Cerebellar nuclear complex (tissue), 1 donor: ENCODE data around the gene NUDC.
"Not testable (repeated sequence)": the region's sequence is repeated elsewhere in the genome, so short reads cannot be mapped to it uniquely, and the experiment has no call there.

Source experiments
- DNase-seq, 2 experiments: peaks; one replicate each; lab custom pipeline; 2025; lab: John Stamatoyannopoulos, UW

NUDC gene

DNA sequence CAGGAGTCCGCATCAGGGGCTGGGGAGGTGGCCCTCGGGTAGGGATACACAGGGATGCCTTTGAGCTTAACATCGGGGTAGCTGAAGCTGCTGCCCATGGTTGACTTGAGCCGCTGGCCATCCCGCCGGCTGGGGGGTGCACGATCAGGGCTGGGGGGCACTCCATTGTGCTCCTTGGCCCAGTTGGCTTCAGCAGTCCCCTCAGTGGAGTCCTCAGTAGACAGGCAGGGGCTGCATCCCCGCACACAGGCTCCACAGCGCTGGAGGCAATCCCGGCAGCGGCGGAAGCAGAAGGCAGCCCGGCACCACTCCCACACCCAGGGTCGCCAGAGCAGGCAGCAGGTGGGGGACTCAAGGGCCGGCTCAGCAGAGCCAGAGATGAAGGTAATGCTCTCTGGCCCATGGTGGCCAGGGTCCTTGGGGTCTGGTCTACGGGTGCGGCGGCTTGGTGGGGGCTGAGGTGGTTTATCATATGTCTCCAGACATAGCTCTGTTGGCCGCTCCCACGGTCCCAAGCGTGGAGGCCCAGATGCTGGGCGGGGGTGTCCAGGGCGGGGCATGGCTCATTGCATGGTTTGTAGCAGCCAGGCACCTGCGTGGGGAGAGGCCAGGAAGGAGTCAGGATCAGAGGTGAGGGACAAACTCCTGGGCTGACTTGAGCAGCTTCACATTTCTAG is 30.4 kb downstream of the NUDC start:
- DNase-seq, result no peak

DNA sequence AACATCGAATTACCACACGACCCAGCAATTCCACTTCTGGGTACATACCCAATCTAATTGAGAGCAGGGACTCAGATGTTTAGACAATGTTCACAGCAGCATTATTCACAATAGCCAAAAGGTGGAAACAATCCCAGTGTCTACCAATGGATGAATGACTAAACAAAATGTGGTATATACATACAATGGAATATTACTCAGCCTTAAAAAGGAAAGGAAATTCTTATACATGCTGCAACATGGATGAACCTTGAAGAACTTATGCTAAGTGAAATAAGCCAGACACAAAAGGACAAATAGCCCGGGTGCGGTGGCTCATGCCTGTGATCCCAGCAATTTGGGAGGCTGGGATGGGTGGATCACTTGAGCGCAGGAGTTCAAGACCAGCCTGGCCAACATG is 31.8 kb downstream of the NUDC start:
- no peak for DNase-seq

- DNase-seq, result no peak
Observed at GRCh38 chr1:26956321-26956720, 34.8 kb downstream of the NUDC start.

DNA sequence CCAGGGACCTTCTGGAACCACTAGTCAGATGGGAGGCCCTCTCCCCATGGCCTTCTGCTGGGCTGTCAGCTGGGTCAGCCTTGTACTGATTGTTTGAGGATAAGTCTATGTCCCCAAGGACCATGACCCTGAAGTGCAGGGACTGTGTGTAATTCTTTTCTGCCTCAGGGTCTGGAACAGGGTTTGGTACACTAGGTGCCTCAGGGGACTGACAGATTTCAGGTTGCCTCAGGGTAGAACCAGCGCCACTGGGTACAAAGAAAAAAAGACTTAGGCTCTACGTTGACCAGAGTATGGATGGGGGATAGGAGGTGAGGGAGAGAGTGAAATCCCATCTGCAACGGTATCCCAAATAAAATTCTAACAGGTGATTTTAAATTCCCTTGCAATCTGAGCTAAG is 35.8 kb downstream of the NUDC start:
- no peak for DNase-seq

DNA sequence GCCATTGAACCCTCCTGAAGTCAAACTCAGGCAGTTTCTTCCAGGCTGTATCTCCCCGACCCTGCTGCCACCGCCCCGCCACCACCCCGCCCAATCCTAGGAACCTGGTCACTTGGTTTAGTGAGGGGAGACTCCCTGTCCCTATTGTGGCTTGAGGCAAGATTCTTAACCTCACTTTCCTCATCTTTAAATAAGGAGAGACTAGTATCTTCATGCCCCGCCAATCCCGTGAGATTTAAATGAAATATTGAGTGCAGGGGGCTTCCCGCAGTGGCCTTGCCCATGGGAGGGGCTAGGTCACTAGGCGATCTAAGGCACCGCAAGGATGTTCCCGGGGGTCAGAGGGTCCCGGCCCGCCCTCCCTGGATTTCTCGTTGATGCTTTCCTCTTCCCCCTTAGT is 37.7 kb downstream of the NUDC start:
- DNase-seq, result no peak

- no peak for DNase-seq
Observed at GRCh38 chr1:26959722-26960624, 38.4 kb downstream of the NUDC start, which contains the start of gene KDF1. Gene KDF1, minus strand, starts transcription at chr1:26960468. Its CDS starts 8,088 bp downstream, at chr1:26952380.

DNA sequence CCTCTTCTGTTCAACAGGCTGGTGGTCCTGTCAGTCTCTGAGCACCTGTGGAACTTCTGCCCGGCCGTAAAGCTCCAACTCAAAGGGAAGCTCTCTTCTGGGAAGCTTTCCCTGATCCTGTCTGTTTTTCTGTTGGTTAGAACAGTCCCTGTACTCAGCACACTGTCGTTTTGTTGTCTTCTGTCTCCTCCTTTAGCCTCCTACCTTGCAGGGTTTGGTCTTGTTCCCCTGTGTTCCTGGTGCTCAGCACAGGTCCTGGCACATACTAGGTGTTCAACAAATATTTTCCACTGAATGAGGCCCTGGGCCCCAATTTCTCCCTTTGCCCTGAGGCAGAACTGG is 39.1 kb downstream of the NUDC start:
- no peak for DNase-seq

- no peak for DNase-seq
Observed at GRCh38 chr1:26961826-26962225, 40.3 kb downstream of the NUDC start.

- no peak for DNase-seq
Observed at GRCh38 chr1:26965213-26965612, 43.7 kb downstream of the NUDC start.

DNA sequence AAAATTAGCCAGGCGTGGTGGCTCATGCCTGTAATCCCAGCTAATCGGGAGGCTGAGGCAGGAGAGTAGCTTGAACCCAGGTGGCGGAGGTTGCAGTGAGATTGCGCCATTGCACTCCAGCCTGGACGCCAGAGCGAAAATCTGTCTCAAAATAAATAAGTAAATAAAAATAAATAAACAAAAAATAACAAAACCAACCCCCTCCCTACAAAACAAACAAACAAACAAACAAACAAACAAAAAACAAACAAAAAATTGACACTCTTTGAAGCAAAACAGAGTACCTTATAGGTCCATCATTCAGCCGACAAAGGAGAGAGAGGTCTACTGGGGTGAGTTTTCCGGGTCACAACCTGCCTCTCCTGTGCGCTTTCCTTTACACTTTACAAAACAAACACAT is 44.1 kb downstream of the NUDC start:
- no peak for DNase-seq

DNA sequence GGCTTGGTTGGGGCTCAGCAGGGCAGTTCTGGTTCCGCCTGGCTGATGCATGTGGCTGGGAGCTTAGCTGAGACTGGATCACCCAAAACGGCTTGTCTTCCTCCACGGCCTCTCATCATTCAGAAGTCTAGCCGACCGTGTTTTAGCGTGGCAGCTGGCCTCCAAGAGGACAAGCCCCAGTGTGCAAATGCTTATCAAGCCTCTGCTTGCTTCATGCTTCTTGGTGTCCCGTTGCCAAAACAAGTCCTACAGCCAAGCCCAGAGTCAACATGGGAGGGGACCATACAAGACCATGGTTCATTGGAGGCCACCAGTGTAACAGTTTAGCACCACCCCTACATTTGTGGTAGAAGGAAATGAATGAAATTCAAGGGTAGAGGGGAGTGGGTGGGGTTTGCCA is 49.3 kb downstream of the NUDC start:
- DNase-seq, result no peak

DNA sequence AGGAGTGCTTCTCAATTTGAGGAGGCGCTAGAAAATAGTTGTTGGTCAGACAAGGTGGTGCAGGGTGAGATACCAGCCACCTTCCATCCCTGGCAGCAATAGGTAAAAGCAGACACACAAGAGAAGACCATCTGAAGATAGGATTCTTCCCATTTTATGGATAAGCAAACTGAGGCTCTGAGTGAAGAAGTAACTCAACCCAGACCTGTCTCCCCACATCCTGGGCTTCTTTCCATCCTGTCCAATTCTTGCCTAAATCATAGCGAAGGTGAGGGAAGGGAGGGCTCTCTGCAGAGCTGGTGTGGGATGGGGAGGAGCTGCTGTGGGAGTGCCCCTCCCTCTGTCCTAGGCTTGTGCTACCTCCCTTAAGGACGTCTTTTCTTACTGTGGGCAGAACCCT is 50.0 kb downstream of the NUDC start:
- DNase-seq, result no peak

GRCh38 chr1:26972390-26972789 is 50.8 kb downstream of the NUDC start:
- DNase-seq, result no peak

DNA sequence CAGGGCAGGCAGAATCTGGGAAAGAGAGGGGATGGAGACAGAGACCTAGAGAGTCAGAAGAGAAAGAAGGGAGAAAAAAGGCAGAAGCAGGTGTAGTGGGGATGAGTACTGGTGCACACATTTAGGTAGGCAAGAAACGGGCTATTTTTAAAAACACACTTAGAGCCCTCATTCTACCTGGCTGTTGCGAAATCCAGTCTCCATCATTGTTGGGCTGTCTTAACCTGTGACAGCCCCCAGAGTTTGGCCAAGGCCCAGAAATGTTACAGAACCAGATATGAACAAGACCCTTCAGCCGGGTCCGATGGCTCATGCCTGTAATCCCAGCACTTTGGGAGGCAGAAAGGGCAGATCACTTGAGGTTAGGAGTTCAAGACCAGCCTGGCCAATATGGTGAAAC is 51.3 kb downstream of the NUDC start:
- no peak for DNase-seq

- DNase-seq, result no peak
Observed at GRCh38 chr1:26976621-26977510, 55.3 kb downstream of the NUDC start.

GRCh38 chr1:26978901-26979300 is 57.4 kb downstream of the NUDC start:
- no peak for DNase-seq

DNA sequence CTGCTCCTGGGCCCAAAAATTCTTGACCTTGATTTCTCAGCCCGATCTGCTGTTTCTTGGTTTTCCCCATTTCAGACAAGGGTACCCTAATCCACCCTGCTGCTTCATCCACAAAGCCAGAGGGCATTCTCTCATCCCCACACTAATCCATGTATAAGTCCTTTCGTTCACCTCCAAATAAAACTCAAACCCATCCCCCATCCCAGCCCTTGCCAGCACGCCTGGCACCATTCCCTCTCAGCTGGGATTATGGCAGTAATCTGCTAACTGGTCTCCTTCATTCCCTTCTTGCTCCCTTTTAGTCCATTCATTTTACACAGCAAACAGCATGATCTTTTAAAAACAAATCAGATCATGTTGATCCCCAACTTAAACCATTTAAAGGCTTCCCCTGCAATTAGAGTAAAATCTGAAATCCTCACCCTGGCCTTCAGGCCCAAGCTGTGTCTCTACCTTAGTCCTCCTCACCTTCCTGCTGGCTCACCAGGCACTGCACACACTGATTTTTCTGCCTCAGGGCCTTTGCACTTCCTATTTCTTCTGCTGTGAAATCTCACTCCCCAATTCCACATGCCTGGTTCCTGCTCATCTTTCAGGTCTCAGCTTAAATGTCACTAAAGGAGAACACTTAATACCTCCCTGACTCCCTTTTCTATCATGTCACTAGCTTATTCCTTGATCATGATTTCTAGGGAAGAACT is 59.8 kb downstream of the NUDC start:
- no peak for DNase-seq

DNA sequence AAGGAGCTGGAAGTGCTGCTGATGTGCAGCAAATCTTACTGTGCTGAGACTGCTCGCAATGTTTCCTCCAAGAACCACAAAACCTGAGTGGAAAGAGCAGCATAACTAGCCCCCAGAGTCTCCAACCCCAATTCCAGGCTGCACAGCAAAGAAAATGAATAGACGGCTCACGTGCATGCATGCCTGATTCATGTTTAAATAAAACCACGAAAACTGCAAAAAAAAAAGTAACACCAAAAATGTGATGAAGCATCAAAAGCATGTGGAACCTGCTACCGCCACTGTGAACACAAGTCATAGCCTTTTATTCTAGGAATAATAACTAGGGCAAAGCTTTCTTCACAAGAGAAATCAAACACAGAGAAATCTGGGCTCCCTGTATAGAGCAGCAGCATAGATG is 62.3 kb downstream of the NUDC start:
- DNase-seq, result no peak

DNA sequence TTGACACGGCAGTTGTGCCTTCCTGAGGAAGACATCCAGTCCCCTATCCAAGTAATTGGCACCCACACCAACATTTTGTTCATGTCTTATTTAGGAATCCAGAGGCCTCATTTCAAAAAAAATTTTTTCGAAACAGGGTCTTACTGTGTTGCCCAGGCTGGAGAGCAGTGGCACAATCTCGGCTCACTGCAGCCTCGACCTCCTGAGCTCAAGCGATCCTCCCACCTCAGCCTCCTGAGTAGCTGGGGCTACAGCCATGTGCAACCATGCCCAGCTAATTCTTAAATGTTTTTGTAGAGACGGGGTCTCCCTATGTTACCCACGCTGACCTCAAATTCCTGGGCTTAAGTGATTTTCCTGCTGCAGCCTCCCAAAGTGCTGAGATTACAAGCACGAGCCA is 62.7 kb downstream of the NUDC start:
- DNase-seq, result no peak

DNA sequence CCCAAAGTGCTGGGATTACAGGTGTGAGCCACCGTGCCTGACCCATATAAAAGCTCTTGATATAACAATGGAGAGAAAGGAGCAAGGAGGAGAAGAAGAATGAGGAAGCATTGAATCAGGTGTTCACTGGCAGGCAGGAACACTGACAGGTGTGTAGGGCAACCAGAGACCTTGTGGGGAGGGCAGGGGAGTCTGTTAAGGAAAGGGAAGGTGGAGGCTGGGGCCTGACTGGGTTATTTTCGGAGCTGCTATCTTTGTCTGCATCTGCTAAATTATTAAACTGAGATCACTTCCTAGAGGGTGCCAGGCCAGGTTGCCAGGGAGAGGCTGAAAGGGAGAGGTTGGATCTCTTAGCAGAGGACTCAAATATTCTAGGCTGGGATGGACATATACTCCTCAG is 65.1 kb downstream of the NUDC start:
- DNase-seq, result no peak

DNA sequence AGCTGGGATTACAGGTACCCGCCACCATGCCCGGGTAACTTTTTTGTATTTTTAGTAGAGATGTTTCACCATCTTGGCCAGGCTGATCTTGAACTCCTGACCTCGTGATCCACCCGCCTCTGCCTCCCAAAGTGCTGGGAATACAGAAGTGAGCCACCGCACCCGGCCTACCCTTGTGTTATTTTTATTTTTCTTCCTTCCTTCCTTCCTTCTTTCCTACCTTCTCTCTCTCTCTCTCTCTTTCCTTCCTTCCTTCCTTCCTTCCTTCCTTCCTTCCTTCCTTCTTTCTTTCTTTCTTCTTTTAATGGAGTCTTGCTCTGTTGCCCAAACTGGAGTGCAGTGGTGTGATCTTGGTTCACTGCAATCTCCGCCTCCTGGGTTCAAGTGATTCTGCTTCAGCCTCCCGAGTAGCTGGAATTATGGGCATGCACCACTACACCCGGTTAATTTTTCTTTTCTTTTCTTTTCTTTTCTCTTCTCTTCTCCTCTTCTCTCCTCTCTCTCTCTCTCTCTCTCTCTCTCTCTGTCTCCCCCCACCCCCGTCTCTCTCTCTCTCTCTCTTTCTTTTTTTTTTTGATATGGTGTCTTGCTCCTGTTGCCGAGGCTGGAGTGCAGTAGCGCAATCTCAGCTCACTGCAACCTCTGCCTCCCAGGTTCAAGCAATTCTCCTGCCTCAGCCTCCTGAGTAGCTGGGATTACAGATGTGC is 68.0 kb downstream of the NUDC start:
- not testable (repeated sequence) for DNase-seq
